ENCODE measurements around the gene ODAD4. TPM values are rescaled to one million over a fixed set of nuclear protein-coding genes. Genes with fewer than 3 reads are reported as not detected.

Gene ODAD4
- total and polyA plus RNA-seq, 2 of the 4 experiments (the other 2 are of a cell fraction), result 0.38 to 0.54 TPM

DNA sequence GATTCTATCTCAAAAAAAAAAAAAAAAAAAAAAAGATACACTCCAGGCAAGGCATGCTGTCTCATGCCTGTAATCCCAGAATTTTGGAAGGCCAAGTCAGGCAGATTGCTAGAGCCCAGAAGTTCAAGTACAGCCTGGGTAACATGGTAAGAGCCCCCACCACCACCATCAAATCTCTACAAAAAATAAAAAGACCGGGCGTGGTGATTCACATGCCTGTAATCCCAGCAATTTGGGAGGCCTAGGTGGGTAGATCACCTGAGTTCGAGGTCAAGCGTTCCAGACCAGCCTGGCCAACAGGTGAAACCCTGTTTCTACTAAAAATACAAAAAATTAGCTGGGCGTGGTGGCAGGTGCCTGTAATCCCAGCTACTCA, 9.8 kb upstream of the ODAD4 start:
- CTCF ChIA-PET, result no interaction called here

More for the DNA sequence above, 9.8 kb upstream of the ODAD4 start:
- H4K91ac ChIP-seq (ENCODE audit: insufficient read depth, low read depth, low read length), result no peak overlapping the region
- H3K14ac ChIP-seq (replicated peaks; ENCODE audit: low read depth, low read length), result no peak overlapping the region
- no peak overlapping the region for H3K18ac ChIP-seq (ENCODE audit: low read depth, low read length)
- BruUV-seq (replicated peaks), result no TSS peak
- intact Hi-C loops (cut with micrococcal nuclease), result no loop called here
- H2BK120ac ChIP-seq (ENCODE audit: low read depth, low read length), result no peak overlapping the region
- no peak overlapping the region for H3K9ac ChIP-seq (ENCODE audit: low read depth, low read length)
- in situ Hi-C loops (cut with MboI; ENCODE audit: low sequenced_read_pairs), result no loop called here
- peaks cover 0 to 34% of the 10 kb centered on the region in 2 experiments; a peak in 3 of 4 replicates for H3K79me1 ChIP-seq (ENCODE audit: low read depth in 1 of 2, low read length in 2 of 2)
- no peak overlapping the region for H4K8ac ChIP-seq (ENCODE audit: low read depth in 2 of 2, low read length in 2 of 2)
- DNase-seq (no peak), ATAC-seq (ENCODE audit: low read depth) (no peak)
- no peak overlapping the region for H3K4me2 ChIP-seq (ENCODE audit: low read depth, low read length)
- no peak overlapping the region for H2BK20ac ChIP-seq (ENCODE audit: low read depth, low read length)
- H4K5ac ChIP-seq (ENCODE audit: low read depth, low read length), result no peak overlapping the region
- no peaks in the 10 kb centered on the region for H3K27me3 ChIP-seq (ENCODE audit: control insufficient read depth, insufficient read depth, low read length)
- no peaks in the 10 kb centered on the region for H3K36me3 ChIP-seq (ENCODE audit: control insufficient read depth, insufficient read depth, low read length)
- no peaks in the 10 kb centered on the region for H3K9me3 ChIP-seq (ENCODE audit: control insufficient read depth, insufficient read depth, low read length)
- no peak overlapping the region for H2AK5ac ChIP-seq (ENCODE audit: low read depth, low read length)
- no peak overlapping the region for H3K4ac ChIP-seq (ENCODE audit: low read depth, low read length)
- H2AK9ac ChIP-seq (replicated peaks; ENCODE audit: low read depth, low read length, poor library complexity), result no peak overlapping the region
- TF ChIP-seq FOS (IDR thresholded peaks at IDR 0.05; ENCODE audit: low read depth, low read length) (no peak), ELK1 (IDR thresholded peaks at IDR 0.05; ENCODE audit: borderline replicate concordance, low read depth, low read length) (no peak), RCOR1 (IDR thresholded peaks at IDR 0.05; ENCODE audit: insufficient replicate concordance, low read length) (no peak), SMC3 (IDR thresholded peaks at IDR 0.05; ENCODE audit: low read depth, low read length) (no peak), POLR2A (IDR thresholded peaks at IDR 0.05; ENCODE audit: low read depth, low read length) (no peak), MAFK (IDR thresholded peaks at IDR 0.05; ENCODE audit: low read depth, low read length) (no peak), BHLHE40 (IDR thresholded peaks at IDR 0.05; ENCODE audit: low read depth, low read length) (no peak), CTCF (conservative IDR thresholded peaks at IDR 0.05; ENCODE audit: low read depth, low read length) (no peak), RFX5 (IDR thresholded peaks at IDR 0.05; ENCODE audit: low read depth, low read length) (no peak), MXI1 (IDR thresholded peaks at IDR 0.05; ENCODE audit: borderline replicate concordance, low read depth, low read length) (no peak), NFE2L2 (IDR thresholded peaks at IDR 0.05; ENCODE audit: low read depth, low read length) (no peak), CHD1 (IDR thresholded peaks at IDR 0.05; ENCODE audit: low read depth, low read length) (no peak), CEBPB (IDR thresholded peaks at IDR 0.05; ENCODE audit: low read depth, low read length) (no peak), RAD21 (IDR thresholded peaks at IDR 0.05; ENCODE audit: low read length) (no peak), MAZ (IDR thresholded peaks at IDR 0.05; ENCODE audit: borderline replicate concordance, low read depth, low read length) (no peak)
- TF ChIP-seq, protein P1, sequence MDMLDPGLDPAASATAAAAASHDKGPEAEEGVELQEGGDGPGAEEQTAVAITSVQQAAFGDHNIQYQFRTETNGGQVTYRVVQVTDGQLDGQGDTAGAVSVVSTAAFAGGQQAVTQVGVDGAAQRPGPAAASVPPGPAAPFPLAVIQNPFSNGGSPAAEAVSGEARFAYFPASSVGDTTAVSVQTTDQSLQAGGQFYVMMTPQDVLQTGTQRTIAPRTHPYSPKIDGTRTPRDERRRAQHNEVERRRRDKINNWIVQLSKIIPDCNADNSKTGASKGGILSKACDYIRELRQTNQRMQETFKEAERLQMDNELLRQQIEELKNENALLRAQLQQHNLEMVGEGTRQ (IDR thresholded peaks at IDR 0.05; ENCODE audit: low read depth, low read length), result no peak
- no peak overlapping the region for H3K27ac ChIP-seq (ENCODE audit: insufficient read depth, low read length)
- no CpG with 5 or more reads among the region's 5 CpGs for WGBS, 2 experiments (ENCODE audit: extremely low coverage in 2 of 2, insufficient read length in 1 of 2)
- H4K20me1 ChIP-seq (ENCODE audit: insufficient read depth, low read length), result peaks cover 28% of the 10 kb centered on the region
- dilution Hi-C loops (cut with HindIII; ENCODE audit: low sequenced_read_pairs, unreplicated experiment), result no loop called here
- POLR2A ChIA-PET (ENCODE audit: unreplicated experiment), result no interaction called here
- H2BK15ac ChIP-seq (ENCODE audit: low read depth, low read length), result no peak overlapping the region
- H3K56ac ChIP-seq (ENCODE audit: extremely low read depth, insufficient read depth, low read length), result no peak overlapping the region
- H3K4me1 ChIP-seq (ENCODE audit: control insufficient read depth, insufficient read depth, low read length), result peaks cover 15% of the 10 kb centered on the region
- H3K23ac ChIP-seq (ENCODE audit: low read depth, low read length), result no peak overlapping the region
- no peak overlapping the region for H3K4me3 ChIP-seq (ENCODE audit: insufficient read depth, low read depth, low read length)
- H3K9me1 ChIP-seq (ENCODE audit: insufficient read depth, low read length), result peaks cover 14% of the 10 kb centered on the region
- H2BK5ac ChIP-seq (ENCODE audit: low read depth, low read length, poor library complexity, severe bottlenecking), result no peak overlapping the region
- H2AFZ ChIP-seq (replicated peaks; ENCODE audit: low read length, poor library complexity), result no peak overlapping the region
